ENCODE measurements around the gene PAX2. TPM values are rescaled to one million over a fixed set of nuclear protein-coding genes. Genes with fewer than 3 reads are reported as not detected.

The PAX2 gene
- total RNA-seq, 4 donors from 2014 or later: not detected

DNA sequence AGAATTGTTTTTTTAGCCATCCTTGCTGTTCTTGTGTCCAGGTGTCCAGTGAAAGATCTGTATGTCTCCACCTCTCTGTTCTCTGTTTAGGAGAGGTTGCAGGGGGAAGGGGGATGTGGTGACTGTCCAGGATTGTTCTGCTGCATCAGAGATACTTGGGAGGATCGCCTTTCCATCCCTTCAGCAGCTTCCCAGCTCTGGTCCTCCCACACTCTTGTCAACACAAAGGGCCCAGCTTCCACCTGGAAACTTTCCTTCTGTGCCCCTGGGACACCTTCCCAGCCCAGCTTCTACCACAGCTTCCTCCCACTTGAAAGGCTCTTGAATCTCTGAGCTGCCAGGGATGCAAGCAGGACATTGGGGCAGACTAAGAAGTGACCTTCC lies 85.3 kb downstream of the PAX2 start:
- WGBS, 2 donors: 7 to 13% methylated on average over 1 of the region's 1 CpG
- TF ChIP-seq POLR2A (IDR thresholded peaks at IDR 0.05): no peak
- TF ChIP-seq, protein P1, sequence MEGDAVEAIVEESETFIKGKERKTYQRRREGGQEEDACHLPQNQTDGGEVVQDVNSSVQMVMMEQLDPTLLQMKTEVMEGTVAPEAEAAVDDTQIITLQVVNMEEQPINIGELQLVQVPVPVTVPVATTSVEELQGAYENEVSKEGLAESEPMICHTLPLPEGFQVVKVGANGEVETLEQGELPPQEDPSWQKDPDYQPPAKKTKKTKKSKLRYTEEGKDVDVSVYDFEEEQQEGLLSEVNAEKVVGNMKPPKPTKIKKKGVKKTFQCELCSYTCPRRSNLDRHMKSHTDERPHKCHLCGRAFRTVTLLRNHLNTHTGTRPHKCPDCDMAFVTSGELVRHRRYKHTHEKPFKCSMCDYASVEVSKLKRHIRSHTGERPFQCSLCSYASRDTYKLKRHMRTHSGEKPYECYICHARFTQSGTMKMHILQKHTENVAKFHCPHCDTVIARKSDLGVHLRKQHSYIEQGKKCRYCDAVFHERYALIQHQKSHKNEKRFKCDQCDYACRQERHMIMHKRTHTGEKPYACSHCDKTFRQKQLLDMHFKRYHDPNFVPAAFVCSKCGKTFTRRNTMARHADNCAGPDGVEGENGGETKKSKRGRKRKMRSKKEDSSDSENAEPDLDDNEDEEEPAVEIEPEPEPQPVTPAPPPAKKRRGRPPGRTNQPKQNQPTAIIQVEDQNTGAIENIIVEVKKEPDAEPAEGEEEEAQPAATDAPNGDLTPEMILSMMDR (IDR thresholded peaks at IDR 0.05): no peak
- intact Hi-C loops (cut with DNase I; ENCODE audit: low total_unique reads): no loop called here
- peak in 1 of 2 donors; percentile 0 for DNase-seq (ENCODE audit: low spot score in 2 of 2)
- H3K4me3 ChIP-seq (ENCODE audit: low read depth, poor library complexity, severe bottlenecking): no peak overlapping the region

DNA sequence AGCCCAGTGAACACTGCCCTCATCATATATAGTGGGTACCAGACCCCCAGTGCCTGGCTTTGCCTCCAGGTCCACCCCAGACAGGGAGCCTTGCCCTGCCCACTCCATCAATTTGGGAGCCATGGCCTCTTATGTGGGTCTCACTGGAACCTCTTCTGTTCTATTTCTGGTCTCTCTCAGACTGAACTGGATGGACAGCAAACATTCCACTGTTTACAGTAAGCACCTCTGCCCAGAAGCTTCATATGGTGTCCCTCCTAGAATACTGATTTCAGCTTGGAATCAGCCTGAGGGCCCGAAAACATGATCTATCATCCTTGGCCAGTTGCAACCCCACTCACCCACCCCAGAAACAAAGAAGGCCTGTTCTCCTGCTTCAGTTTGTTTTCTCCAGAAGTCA lies 86.4 kb downstream of the PAX2 start:
- DNase-seq (ENCODE audit: low spot score in 2 of 2): peak in 1 of 2 donors; percentile 61
- TF ChIP-seq POLR2A (IDR thresholded peaks at IDR 0.05): no peak
- TF ChIP-seq, protein P1 (IDR thresholded peaks at IDR 0.05): no peak
- intact Hi-C loops (cut with DNase I; ENCODE audit: low total_unique reads): no loop called here
- no peak overlapping the region for H3K4me3 ChIP-seq (ENCODE audit: low read depth, poor library complexity, severe bottlenecking)
- WGBS, 2 donors: 89 to 92% methylated on average over 1 of the region's 1 CpG

DNA sequence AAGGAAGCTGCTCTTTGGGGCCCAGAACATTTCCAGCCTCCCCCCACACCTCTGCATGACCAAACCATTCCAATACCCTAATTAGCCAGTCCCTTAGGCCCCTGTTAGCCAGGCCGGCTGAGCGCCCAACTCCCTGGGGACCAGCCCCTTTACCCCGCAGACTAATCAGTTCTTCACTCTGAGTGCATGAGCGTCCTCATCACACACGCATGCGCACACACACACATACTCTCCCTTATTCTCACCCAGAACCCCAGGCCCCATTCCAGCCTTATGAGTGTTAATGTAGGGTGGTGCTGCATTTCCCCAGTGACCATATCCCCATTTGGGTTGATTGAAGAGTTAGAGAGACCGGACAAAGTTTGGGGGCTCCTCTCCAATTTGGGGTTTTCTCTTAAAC lies 90.4 kb downstream of the PAX2 start:
- intact Hi-C loops (cut with DNase I; ENCODE audit: low total_unique reads): no loop called here
- no peak overlapping the region for H3K4me3 ChIP-seq (ENCODE audit: low read depth, poor library complexity, severe bottlenecking)
- no peak for TF ChIP-seq POLR2A (IDR thresholded peaks at IDR 0.05)
- TF ChIP-seq, protein P1 (IDR thresholded peaks at IDR 0.05): no peak
- 85 to 91% methylated on average over 7 of the region's 7 CpGs for WGBS, 2 donors
- DNase-seq (ENCODE audit: low spot score in 2 of 2): no peak

DNA sequence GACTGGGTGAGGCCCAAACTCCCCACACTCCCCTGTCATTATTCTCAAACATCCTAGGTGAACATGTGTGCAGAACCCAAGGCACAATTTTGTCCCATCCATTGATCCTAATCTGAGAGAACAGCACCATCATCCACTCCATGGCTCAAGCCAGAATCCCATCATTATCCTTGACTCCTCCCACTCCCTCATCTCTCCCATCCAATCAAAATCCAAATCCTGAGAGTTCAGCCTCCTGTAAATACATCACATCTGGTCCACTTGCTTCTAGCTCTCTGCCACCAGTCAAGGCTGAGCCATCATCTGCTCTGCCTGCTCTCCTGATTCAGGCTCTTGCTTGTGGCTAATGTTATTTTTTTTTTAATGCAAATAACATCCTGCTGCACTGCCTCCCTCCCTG lies 91.5 kb downstream of the PAX2 start:
- no peak overlapping the region for H3K4me3 ChIP-seq (ENCODE audit: low read depth, poor library complexity, severe bottlenecking)
- no peak for DNase-seq (ENCODE audit: low spot score in 2 of 2)
- intact Hi-C loops (cut with DNase I; ENCODE audit: low total_unique reads): no loop called here
- TF ChIP-seq, protein P1 (IDR thresholded peaks at IDR 0.05): no peak
- no peak for TF ChIP-seq POLR2A (IDR thresholded peaks at IDR 0.05)

DNA sequence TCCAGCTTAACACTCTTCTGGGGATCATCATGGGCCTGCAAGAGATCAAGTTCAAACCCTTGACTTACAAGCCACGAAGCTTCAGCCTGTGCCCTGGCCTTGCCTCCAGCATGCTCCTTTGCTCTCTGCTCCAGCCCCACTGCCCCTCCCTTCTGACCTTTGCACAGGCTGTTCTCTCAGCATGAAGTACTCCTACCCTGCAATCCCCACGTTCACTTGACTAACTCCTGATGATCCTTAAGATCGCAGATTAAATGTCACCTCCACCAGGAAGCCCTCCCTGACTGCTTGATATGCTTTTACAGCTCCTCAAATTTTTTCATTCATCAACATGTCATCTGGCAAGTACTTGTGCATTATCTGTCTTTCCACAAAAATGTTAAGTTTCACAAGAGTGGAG lies 91.9 kb downstream of the PAX2 start:
- intact Hi-C loops (cut with DNase I; ENCODE audit: low total_unique reads): no loop called here
- H3K4me3 ChIP-seq (ENCODE audit: low read depth, poor library complexity, severe bottlenecking): no peak overlapping the region
- TF ChIP-seq POLR2A (IDR thresholded peaks at IDR 0.05): no peak
- TF ChIP-seq, protein P1 (IDR thresholded peaks at IDR 0.05): no peak
- DNase-seq (ENCODE audit: low spot score in 2 of 2): no peak
- WGBS, 2 donors: 52 to 65% methylated on average over 3 of the region's 3 CpGs

DNA sequence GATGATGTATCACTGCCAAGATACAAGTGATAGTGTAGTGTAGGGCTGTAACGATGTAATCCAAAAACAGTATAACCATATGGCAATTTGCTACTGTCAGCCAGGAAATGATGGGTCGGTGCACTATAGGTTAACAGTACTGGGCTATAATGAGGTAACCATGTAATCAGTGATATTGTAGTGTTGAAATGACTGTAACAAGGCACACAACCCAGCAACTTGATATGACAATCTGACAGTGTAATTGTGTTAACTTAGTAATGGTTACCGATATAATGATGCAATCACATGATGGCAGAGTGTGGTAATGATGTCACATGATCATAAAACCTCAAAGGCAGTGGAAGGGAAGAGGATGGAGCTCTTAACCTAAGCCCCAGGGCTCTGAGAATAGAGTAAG lies 93.6 kb downstream of the PAX2 start:
- WGBS, 2 donors: 68 to 85% methylated on average over 3 of the region's 3 CpGs
- TF ChIP-seq, protein P1 (IDR thresholded peaks at IDR 0.05): no peak
- TF ChIP-seq POLR2A (IDR thresholded peaks at IDR 0.05): no peak

More for the DNA sequence above, 93.6 kb downstream of the PAX2 start:
- no peak overlapping the region for H3K4me3 ChIP-seq (ENCODE audit: low read depth, poor library complexity, severe bottlenecking)
- no peak for DNase-seq (ENCODE audit: low spot score in 2 of 2)
- intact Hi-C loops (cut with DNase I; ENCODE audit: low total_unique reads): no loop called here
